ENCODE measurements around the gene EDEM2. TPM values are rescaled to one million over a fixed set of nuclear protein-coding genes. Genes with fewer than 3 reads are reported as not detected.

Gene EDEM2
- total and polyA plus RNA-seq, 2 of the 13 experiments (the other 11 are each of a cell fraction or from before 2014, with no cell fraction given), result 33.1 to 46.9 TPM

DNA sequence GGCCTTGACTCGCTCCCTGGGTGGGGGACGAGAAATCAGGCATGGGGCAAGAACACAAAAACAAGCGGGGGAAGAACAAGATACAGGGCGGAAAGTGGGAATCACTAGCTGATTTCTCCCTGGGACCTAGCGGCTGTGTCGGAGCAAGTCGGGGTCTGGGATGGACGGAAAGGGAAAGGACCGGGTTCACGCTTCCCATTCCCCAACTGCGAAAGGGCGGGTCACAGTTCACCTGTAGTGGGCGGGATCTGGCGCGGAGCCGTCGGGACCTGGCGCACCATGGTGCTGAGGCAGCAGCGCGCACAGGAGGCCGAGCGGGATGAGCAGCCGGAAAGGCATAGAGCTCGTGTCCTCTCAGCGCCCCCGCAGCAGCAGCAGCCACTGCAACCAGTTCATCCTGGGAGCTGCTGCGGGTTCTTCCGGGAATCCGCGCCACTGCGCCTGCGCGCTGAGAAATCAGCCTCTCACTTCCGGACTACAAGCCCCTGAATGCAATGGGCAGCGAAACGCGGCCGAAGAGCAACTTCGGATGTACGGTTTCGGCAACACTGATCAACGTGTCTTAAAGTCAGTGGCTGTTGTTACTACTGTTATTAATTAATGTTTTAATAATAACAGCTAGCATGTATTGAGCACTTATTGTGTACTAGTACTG, at the start of gene EDEM2 (continued):
- TF ChIP-seq REL (CRISPR knock-in tag; conservative IDR thresholded peaks at IDR 0.05), result no peak
- peak; percentile 77 for TF ChIP-seq POGZ (CRISPR knock-in tag; IDR thresholded peaks at IDR 0.05)
- peak; percentile 87 for TF ChIP-seq ZNF678 (CRISPR knock-in tag; IDR thresholded peaks at IDR 0.05)
- no peak for TF ChIP-seq GRHL1 (CRISPR knock-in tag; conservative IDR thresholded peaks at IDR 0.05)
- peak; percentile 85 for TF ChIP-seq ZNF777 (CRISPR knock-in tag; IDR thresholded peaks at IDR 0.05)
- TF ChIP-seq, protein P1, sequence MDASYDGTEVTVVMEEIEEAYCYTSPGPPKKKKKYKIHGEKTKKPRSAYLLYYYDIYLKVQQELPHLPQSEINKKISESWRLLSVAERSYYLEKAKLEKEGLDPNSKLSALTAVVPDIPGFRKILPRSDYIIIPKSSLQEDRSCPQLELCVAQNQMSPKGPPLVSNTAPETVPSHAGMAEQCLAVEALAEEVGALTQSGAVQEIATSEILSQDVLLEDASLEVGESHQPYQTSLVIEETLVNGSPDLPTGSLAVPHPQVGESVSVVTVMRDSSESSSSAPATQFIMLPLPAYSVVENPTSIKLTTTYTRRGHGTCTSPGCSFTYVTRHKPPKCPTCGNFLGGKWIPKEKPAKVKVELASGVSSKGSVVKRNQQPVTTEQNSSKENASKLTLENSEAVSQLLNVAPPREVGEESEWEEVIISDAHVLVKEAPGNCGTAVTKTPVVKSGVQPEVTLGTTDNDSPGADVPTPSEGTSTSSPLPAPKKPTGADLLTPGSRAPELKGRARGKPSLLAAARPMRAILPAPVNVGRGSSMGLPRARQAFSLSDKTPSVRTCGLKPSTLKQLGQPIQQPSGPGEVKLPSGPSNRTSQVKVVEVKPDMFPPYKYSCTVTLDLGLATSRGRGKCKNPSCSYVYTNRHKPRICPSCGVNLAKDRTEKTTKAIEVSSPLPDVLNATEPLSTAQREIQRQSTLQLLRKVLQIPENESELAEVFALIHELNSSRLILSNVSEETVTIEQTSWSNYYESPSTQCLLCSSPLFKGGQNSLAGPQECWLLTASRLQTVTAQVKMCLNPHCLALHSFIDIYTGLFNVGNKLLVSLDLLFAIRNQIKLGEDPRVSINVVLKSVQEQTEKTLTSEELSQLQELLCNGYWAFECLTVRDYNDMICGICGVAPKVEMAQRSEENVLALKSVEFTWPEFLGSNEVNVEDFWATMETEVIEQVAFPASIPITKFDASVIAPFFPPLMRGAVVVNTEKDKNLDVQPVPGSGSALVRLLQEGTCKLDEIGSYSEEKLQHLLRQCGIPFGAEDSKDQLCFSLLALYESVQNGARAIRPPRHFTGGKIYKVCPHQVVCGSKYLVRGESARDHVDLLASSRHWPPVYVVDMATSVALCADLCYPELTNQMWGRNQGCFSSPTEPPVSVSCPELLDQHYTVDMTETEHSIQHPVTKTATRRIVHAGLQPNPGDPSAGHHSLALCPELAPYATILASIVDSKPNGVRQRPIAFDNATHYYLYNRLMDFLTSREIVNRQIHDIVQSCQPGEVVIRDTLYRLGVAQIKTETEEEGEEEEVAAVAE (CRISPR knock-in tag; IDR thresholded peaks at IDR 0.05; ENCODE audit: borderline replicate concordance), result peak; percentile 95
- no peak for TF ChIP-seq ZNF20 (CRISPR knock-in tag; IDR thresholded peaks at IDR 0.05)
- TF ChIP-seq ZNF333 (CRISPR knock-in tag; IDR thresholded peaks at IDR 0.05; ENCODE audit: borderline replicate concordance), result no peak; the same call in 1 of the 2 replicates
- TF ChIP-seq, protein P2, sequence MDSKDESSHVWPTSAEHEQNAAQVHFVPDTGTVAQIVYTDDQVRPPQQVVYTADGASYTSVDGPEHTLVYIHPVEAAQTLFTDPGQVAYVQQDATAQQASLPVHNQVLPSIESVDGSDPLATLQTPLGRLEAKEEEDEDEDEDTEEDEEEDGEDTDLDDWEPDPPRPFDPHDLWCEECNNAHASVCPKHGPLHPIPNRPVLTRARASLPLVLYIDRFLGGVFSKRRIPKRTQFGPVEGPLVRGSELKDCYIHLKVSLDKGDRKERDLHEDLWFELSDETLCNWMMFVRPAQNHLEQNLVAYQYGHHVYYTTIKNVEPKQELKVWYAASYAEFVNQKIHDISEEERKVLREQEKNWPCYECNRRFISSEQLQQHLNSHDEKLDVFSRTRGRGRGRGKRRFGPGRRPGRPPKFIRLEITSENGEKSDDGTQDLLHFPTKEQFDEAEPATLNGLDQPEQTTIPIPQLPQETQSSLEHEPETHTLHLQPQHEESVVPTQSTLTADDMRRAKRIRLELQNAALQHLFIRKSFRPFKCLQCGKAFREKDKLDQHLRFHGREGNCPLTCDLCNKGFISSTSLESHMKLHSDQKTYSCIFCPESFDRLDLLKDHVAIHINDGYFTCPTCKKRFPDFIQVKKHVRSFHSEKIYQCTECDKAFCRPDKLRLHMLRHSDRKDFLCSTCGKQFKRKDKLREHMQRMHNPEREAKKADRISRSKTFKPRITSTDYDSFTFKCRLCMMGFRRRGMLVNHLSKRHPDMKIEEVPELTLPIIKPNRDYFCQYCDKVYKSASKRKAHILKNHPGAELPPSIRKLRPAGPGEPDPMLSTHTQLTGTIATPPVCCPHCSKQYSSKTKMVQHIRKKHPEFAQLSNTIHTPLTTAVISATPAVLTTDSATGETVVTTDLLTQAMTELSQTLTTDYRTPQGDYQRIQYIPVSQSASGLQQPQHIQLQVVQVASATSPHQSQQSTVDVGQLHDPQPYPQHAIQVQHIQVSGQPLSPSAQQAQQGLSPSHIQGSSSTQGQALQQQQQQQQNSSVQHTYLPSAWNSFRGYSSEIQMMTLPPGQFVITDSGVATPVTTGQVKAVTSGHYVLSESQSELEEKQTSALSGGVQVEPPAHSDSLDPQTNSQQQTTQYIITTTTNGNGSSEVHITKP (CRISPR knock-in tag; IDR thresholded peaks at IDR 0.05; ENCODE audit: low read depth), result peak; percentile 75; the same call in 1 of the 2 replicates
- peak; percentile 83 for TF ChIP-seq AGO1 (IDR thresholded peaks at IDR 0.05; ENCODE audit: low read depth, low read length, poor library complexity, severe bottlenecking)
- peak; percentile 89 for TF ChIP-seq RBFOX2 (IDR thresholded peaks at IDR 0.05; ENCODE audit: low read depth, low read length)
- peak; percentile 52; the same call in 1 of the 2 replicates for TF ChIP-seq PAX8 (CRISPR knock-in tag; IDR thresholded peaks at IDR 0.05; ENCODE audit: borderline replicate concordance)
- TF ChIP-seq, protein P3, sequence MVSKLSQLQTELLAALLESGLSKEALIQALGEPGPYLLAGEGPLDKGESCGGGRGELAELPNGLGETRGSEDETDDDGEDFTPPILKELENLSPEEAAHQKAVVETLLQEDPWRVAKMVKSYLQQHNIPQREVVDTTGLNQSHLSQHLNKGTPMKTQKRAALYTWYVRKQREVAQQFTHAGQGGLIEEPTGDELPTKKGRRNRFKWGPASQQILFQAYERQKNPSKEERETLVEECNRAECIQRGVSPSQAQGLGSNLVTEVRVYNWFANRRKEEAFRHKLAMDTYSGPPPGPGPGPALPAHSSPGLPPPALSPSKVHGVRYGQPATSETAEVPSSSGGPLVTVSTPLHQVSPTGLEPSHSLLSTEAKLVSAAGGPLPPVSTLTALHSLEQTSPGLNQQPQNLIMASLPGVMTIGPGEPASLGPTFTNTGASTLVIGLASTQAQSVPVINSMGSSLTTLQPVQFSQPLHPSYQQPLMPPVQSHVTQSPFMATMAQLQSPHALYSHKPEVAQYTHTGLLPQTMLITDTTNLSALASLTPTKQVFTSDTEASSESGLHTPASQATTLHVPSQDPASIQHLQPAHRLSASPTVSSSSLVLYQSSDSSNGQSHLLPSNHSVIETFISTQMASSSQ (IDR thresholded peaks at IDR 0.05; ENCODE audit: low read depth), result peak; percentile 50; the same call in 1 of the 2 replicates
- TF ChIP-seq, protein P3 (CRISPR knock-in tag; IDR thresholded peaks at IDR 0.05; ENCODE audit: borderline replicate concordance), result peak; percentile 86

All from HepG2 (cell line).